Activated naive CD4-positive, alpha-beta T cell treated with anti-CD3 and anti-CD28 coated beads, Interleukin-2, amount 10 ng/mL, durations not matched to agents 7 days and 5 days (primary cell): ENCODE measurements around the gene CCR5AS.
"Not testable (repeated sequence)": the region's sequence is repeated elsewhere in the genome, so short reads cannot be mapped to it uniquely, and the experiment has no call there.

ENCODE experiments used
- CTCF ChIA-PET: fragments of 350-600 bp; sonication (Branson Sonifier 250); formaldehyde crosslinking; loops from one replicate; lab custom pipeline; 2021; ENCODE audit warnings: antibody characterized with exemption; lab: Charles Lee
- DNase-seq: peaks from one replicate; pipeline ENCODE4 v3.0.0-alpha.2; 2020
- H3K27ac Mint-ChIP-seq: one replicate; pipeline ENCODE4 v1.8.0; 2021; ENCODE audit warnings: mild to moderate bottlenecking, moderate library complexity, mixed read lengths
- H3K27me3 Mint-ChIP-seq: one replicate; pipeline ENCODE4 v1.8.0; 2021; ENCODE audit warnings: mild to moderate bottlenecking, mixed read lengths
- H3K36me3 Mint-ChIP-seq: one replicate; pipeline ENCODE4 v1.8.0; 2021; ENCODE audit warnings: mixed read lengths
- H3K4me1 Mint-ChIP-seq: one replicate; pipeline ENCODE4 v1.8.0; 2021; ENCODE audit warnings: mixed read lengths
- H3K4me3 Mint-ChIP-seq: one replicate; pipeline ENCODE4 v1.8.0; 2021; ENCODE audit warnings: mild to moderate bottlenecking, moderate library complexity, mixed read lengths
- H3K9me3 Mint-ChIP-seq: one replicate; pipeline ENCODE4 v1.8.0; 2021; ENCODE audit warnings: mixed read lengths

Gene CCR5AS

GRCh38 chr3:46438831-46439230 lies 32.0 kb upstream of the CCR5AS start:
- H3K27me3 Mint-ChIP-seq: peaks cover 17% of the 10 kb centered on the region
- H3K36me3 Mint-ChIP-seq: no peaks in the 10 kb centered on the region
- CTCF ChIA-PET: interaction anchor here (1.9 to 2.1 kb wide), 2 partner anchors 10 to 50 kb away, joined by 7 read pairs; no protein-coding TSS in a partner anchor
- H3K4me3 Mint-ChIP-seq: no peak overlapping the region
- H3K4me1 Mint-ChIP-seq: peaks cover 28% of the 10 kb centered on the region
- no peak overlapping the region for H3K27ac Mint-ChIP-seq
- no peak for DNase-seq
- H3K9me3 Mint-ChIP-seq: no peaks in the 10 kb centered on the region

GRCh38 chr3:46435081-46435726 lies 28.3 kb upstream of the CCR5AS start:
- Mint-ChIP-seq H3K9me3 (peaks cover 13% of the 10 kb centered on the region), H3K36me3 (no peaks in the 10 kb centered on the region), H3K4me3 (no peak overlapping the region), H3K27ac (no peak overlapping the region), H3K4me1 (peaks cover 21% of the 10 kb centered on the region), H3K27me3 (peaks cover 14% of the 10 kb centered on the region)
- DNase-seq: no peak
- CTCF ChIA-PET: interaction anchor here (0.7 kb wide), 1 partner anchor 54 kb away, joined by 3 read pairs; no protein-coding TSS in a partner anchor

DNA sequence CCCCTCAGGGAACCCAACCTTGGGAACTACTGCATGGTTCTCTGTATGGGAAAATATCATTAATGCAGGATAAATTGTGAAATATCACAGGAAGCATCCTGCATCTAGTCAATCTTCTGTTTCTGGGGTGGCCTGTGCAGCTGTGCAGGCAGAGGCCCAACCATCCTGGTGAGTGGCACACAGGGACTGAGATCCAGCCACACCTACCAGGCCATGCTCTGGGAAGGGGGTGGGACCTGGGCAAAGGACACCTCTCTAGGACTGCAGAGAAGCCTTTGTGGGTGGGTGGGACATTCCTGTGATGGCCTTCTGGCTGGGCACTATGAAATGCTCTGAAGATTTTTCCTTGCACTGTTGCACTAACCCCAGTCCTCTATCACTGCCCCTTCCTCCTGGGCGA lies 27.0 kb upstream of the CCR5AS start:
- no peak for DNase-seq
- Mint-ChIP-seq H3K27ac (no peak overlapping the region), H3K27me3 (peaks cover 11% of the 10 kb centered on the region), H3K4me1 (peaks cover 19% of the 10 kb centered on the region), H3K36me3 (no peaks in the 10 kb centered on the region), H3K9me3 (peaks cover 13% of the 10 kb centered on the region), H3K4me3 (no peak overlapping the region)
- CTCF ChIA-PET: no interaction called here

GRCh38 chr3:46433118-46433517 lies 26.3 kb upstream of the CCR5AS start:
- H3K27me3 Mint-ChIP-seq, H3K27ac Mint-ChIP-seq, CTCF ChIA-PET, H3K36me3 Mint-ChIP-seq, H3K4me3 Mint-ChIP-seq: not testable (repeated sequence)
- peaks cover 13% of the 10 kb centered on the region for H3K9me3 Mint-ChIP-seq
- H3K4me1 Mint-ChIP-seq: peaks cover 19% of the 10 kb centered on the region
- peak; percentile 27 for DNase-seq

DNA sequence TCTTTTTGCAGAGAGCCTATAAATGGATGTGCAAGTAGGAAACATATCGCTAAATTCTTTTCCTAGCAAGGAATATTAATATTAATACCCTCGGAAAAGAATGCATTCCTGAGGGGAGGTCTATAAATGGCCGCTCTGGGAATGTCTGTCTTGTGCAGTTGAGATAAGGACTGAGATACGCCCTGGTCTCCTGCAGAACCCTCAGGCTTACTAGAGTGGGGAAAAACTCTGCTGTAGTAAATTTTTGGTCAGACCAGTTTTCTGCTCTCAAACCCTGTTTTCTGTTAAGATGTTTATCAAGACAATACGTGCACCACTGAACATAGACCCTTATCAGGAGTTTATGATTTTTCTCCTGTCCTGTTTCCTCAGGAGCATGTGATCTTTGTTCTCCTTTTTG lies 25.0 kb upstream of the CCR5AS start:
- H3K9me3 Mint-ChIP-seq: peaks cover 13% of the 10 kb centered on the region
- peaks cover 25% of the 10 kb centered on the region for H3K4me1 Mint-ChIP-seq
- H3K27ac Mint-ChIP-seq, H3K4me3 Mint-ChIP-seq, DNase-seq, H3K27me3 Mint-ChIP-seq, H3K36me3 Mint-ChIP-seq, CTCF ChIA-PET: not testable (repeated sequence)

- peaks cover 13% of the 10 kb centered on the region for H3K9me3 Mint-ChIP-seq
- H3K36me3 Mint-ChIP-seq, H3K27me3 Mint-ChIP-seq, H3K4me3 Mint-ChIP-seq, DNase-seq, CTCF ChIA-PET, H3K27ac Mint-ChIP-seq: not testable (repeated sequence)
- H3K4me1 Mint-ChIP-seq: peaks cover 35% of the 10 kb centered on the region
Observed at GRCh38 chr3:46430879-46431278, 24.0 kb upstream of the CCR5AS start.

GRCh38 chr3:46429671-46430070 lies 22.8 kb upstream of the CCR5AS start:
- Mint-ChIP-seq H3K9me3 (peaks cover 13% of the 10 kb centered on the region), H3K27ac (no peak overlapping the region), H3K4me3 (no peak overlapping the region), H3K4me1 (peaks cover 29% of the 10 kb centered on the region), H3K36me3 (no peaks in the 10 kb centered on the region), H3K27me3 (no peaks in the 10 kb centered on the region)
- CTCF ChIA-PET: interaction anchor here (1.6 to 2.1 kb wide), 2 partner anchors 15 to 59 kb away, joined by 3 to 5 read pairs; no protein-coding TSS in a partner anchor
- DNase-seq: no peak

- Mint-ChIP-seq H3K27ac (no peak overlapping the region), H3K4me3 (no peak overlapping the region), H3K4me1 (peaks cover 29% of the 10 kb centered on the region), H3K27me3 (no peaks in the 10 kb centered on the region), H3K36me3 (no peaks in the 10 kb centered on the region), H3K9me3 (peaks cover 13% of the 10 kb centered on the region)
- DNase-seq: no peak
- CTCF ChIA-PET: interaction anchor here (1.6 to 2.1 kb wide), 2 partner anchors 15 to 59 kb away, joined by 3 to 5 read pairs; no protein-coding TSS in a partner anchor
Observed at GRCh38 chr3:46429250-46429649, 22.4 kb upstream of the CCR5AS start.

GRCh38 chr3:46427916-46428833 lies 21.3 kb upstream of the CCR5AS start:
- Mint-ChIP-seq H3K9me3 (peaks cover 13% of the 10 kb centered on the region), H3K4me1 (peaks cover 25% of the 10 kb centered on the region), H3K36me3 (no peaks in the 10 kb centered on the region), H3K4me3 (no peak overlapping the region), H3K27me3 (peaks cover 2% of the 10 kb centered on the region), H3K27ac (no peak overlapping the region)
- CTCF ChIA-PET: interaction anchor here (0.6 to 2.1 kb wide), 3 partner anchors 16 to 122 kb away, joined by 3 to 5 read pairs (median 3); no protein-coding TSS in a partner anchor
- no peak for DNase-seq

DNA sequence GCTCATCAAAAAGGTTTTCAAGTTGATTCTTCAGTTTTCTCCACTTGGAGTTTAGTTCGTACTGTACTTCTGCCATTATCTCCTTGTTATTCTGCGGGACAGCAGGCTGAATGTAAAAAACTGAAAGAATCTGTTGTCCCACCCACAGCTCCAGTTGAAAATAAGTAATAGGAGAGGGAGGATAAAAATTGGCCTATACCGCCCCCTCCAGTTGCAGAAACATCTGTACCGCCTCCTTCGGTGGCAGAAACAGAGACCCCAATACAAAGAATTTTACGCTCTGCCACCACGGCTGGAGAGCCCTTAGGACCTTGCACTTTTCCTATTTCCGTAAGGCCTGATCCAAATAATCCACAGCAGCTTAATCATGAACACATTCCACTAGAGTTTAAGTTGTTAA lies 20.5 kb upstream of the CCR5AS start:
- CTCF ChIA-PET: interaction anchor here (1.0 to 1.4 kb wide), 2 partner anchors 49 to 340 kb away, joined by 3 to 6 read pairs; no protein-coding TSS in a partner anchor
- H3K4me3 Mint-ChIP-seq, DNase-seq, H3K36me3 Mint-ChIP-seq, H3K27ac Mint-ChIP-seq: not testable (repeated sequence)
- Mint-ChIP-seq H3K4me1 (peaks cover 17% of the 10 kb centered on the region), H3K9me3 (peaks cover 11% of the 10 kb centered on the region), H3K27me3 (peaks cover 10% of the 10 kb centered on the region)

GRCh38 chr3:46426476-46426875 lies 19.6 kb upstream of the CCR5AS start:
- not testable (repeated sequence) for H3K27ac Mint-ChIP-seq, DNase-seq, H3K4me3 Mint-ChIP-seq, H3K9me3 Mint-ChIP-seq, H3K36me3 Mint-ChIP-seq
- peaks cover 17% of the 10 kb centered on the region for H3K4me1 Mint-ChIP-seq
- CTCF ChIA-PET: interaction anchor here (1.0 to 1.4 kb wide), 2 partner anchors 48 to 339 kb away, joined by 3 to 6 read pairs; no protein-coding TSS in a partner anchor
- peaks cover 11% of the 10 kb centered on the region for H3K27me3 Mint-ChIP-seq

- peaks cover 17% of the 10 kb centered on the region for H3K4me1 Mint-ChIP-seq
- DNase-seq: no peak
Observed at GRCh38 chr3:46423588-46423987, 16.7 kb upstream of the CCR5AS start.

GRCh38 chr3:46422617-46423016 lies 15.8 kb upstream of the CCR5AS start:
- H3K9me3 Mint-ChIP-seq: no peaks in the 10 kb centered on the region
- DNase-seq: no peak
- peaks cover 11% of the 10 kb centered on the region for H3K27me3 Mint-ChIP-seq
- H3K36me3 Mint-ChIP-seq: no peaks in the 10 kb centered on the region
- no peak overlapping the region for H3K27ac Mint-ChIP-seq
- CTCF ChIA-PET: no interaction called here
- no peak overlapping the region for H3K4me3 Mint-ChIP-seq
- H3K4me1 Mint-ChIP-seq: peaks cover 17% of the 10 kb centered on the region

More at GRCh38 chr3:46423588-46423987, 16.7 kb upstream of the CCR5AS start:
- Mint-ChIP-seq H3K9me3 (no peaks in the 10 kb centered on the region), H3K4me3 (no peak overlapping the region), H3K36me3 (no peaks in the 10 kb centered on the region), H3K27ac (no peak overlapping the region), H3K27me3 (peaks cover 11% of the 10 kb centered on the region)
- CTCF ChIA-PET: interaction anchor here (1.1 kb wide), 1 partner anchor 135 kb away, joined by 3 read pairs; no protein-coding TSS in a partner anchor

DNA sequence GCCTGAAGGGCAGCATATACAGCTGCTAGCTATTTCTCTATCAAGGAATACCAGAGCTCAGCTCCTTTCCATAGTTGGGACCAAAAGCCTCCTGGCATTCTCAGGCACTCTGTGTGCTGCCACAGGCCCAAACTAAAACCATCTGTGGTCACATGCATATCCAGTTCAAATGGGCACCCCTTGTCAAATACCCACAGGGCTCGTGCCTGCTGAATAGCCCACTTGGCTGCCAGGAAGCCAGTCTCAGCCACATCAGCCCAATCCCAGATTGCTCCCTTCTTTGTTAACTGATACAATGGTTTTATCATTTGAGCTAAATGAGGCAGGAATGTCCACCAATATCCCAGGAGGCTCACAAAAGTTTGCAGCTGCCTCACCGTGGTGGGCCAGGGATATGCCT lies 14.1 kb upstream of the CCR5AS start:
- no peak for DNase-seq
- no peak overlapping the region for H3K4me3 Mint-ChIP-seq
- no peak overlapping the region for H3K27ac Mint-ChIP-seq
- peaks cover 11% of the 10 kb centered on the region for H3K27me3 Mint-ChIP-seq
- no peaks in the 10 kb centered on the region for H3K36me3 Mint-ChIP-seq
- peaks cover 8% of the 10 kb centered on the region for H3K4me1 Mint-ChIP-seq
- H3K9me3 Mint-ChIP-seq: no peaks in the 10 kb centered on the region
- CTCF ChIA-PET: interaction anchor here (0.8 to 1.1 kb wide), 2 partner anchors 9 to 210 kb away, joined by 3 read pairs; no protein-coding TSS in a partner anchor
